HepG2 (cell line): ENCODE data around the gene STBD1. TPM values are rescaled to one million over a fixed set of nuclear protein-coding genes. Genes with fewer than 3 reads are reported as not detected.
A peak's percentile ranks its signal among the peaks of the same experiment; 100 is the strongest.

Experiments
- AHDC1 ChIP-seq: sonication (generic); formaldehyde crosslinking; IDR thresholded peaks from 2 replicates; pipeline ENCODE4 v1.5.1; 2020; ENCODE audit warnings: mild to moderate bottlenecking, missing genetic modification reagents, borderline replicate concordance
- CAMTA2 ChIP-seq: sonication (generic); formaldehyde crosslinking; IDR thresholded peaks from 2 replicates; pipeline ENCODE4 v1.4.0; 2020; ENCODE audit warnings: mild to moderate bottlenecking, missing genetic modification reagents, borderline replicate concordance
- CBX1 ChIP-seq: IDR thresholded peaks from one replicate; pipeline ENCODE4 v1.6.1; 2016; ENCODE audit warnings: antibody characterized with exemption, low read depth
- DNMT1 ChIP-seq: sonication (generic); formaldehyde crosslinking; IDR thresholded peaks from 2 replicates; pipeline ENCODE4 v1.5.1; 2020; ENCODE audit warnings: mild to moderate bottlenecking, missing genetic modification reagents
- ELF3 ChIP-seq: IDR thresholded peaks from 2 replicates; pipeline ENCODE4 v1.6.1; 2016; ENCODE audit warnings: missing genetic modification reagents, missing compliant biosample characterization
- FOXA3 ChIP-seq: IDR thresholded peaks from 2 replicates; pipeline ENCODE4 v1.6.1; 2016; ENCODE audit warnings: missing genetic modification reagents, missing compliant biosample characterization
- HBP1 ChIP-seq: IDR thresholded peaks from 2 replicates; pipeline ENCODE4 v1.6.1; 2016; ENCODE audit warnings: low read depth, control low read depth
- HOXD1 ChIP-seq: sonication (generic); formaldehyde crosslinking; IDR thresholded peaks from 2 replicates; pipeline ENCODE4 v1.5.0; 2020; ENCODE audit warnings: missing genetic modification reagents
- JUN ChIP-seq: sonication (generic); formaldehyde crosslinking; IDR thresholded peaks from 2 replicates; pipeline ENCODE4 v1.4.0; 2020; ENCODE audit warnings: mild to moderate bottlenecking, missing genetic modification reagents
- KMT2A ChIP-seq: sonication (generic); formaldehyde crosslinking; IDR thresholded peaks from 2 replicates; pipeline ENCODE4 v1.4.0; 2020; ENCODE audit warnings: missing genetic modification reagents
- MED1 ChIP-seq: sonication (generic); formaldehyde crosslinking; IDR thresholded peaks from 2 replicates; pipeline ENCODE4 v1.4.0; 2020; ENCODE audit warnings: missing genetic modification reagents
- MTA1 ChIP-seq: sonication (generic); formaldehyde crosslinking; IDR thresholded peaks from 2 replicates; pipeline ENCODE4 v1.4.0; 2020; ENCODE audit warnings: missing genetic modification reagents, mild to moderate bottlenecking, borderline replicate concordance
- SKI ChIP-seq: fragments of 450-650 bp; IDR thresholded peaks from one replicate; pipeline ENCODE4 v1.6.1; 2018; ENCODE audit warnings: mild to moderate bottlenecking; ENCODE audit not compliant: partially characterized antibody
- SNAPC2 ChIP-seq: sonication (generic); formaldehyde crosslinking; IDR thresholded peaks from 2 replicates; pipeline ENCODE4 v1.8.1; 2022; ENCODE audit warnings: mild to moderate bottlenecking, missing genetic modification reagents
- SP1 ChIP-seq, 2 experiments: fragments of 450-650 bp in 1 of 2; sonication (generic) in 1 of 2; formaldehyde crosslinking in 1 of 2; IDR thresholded peaks; 2 replicates each; pipeline versions ENCODE4 v1.4.0 to v1.6.1; 2016 to 2020; ENCODE audit warnings: missing genetic modification reagents in 1 of 2
- SRF ChIP-seq: IDR thresholded peaks from 2 replicates; pipeline ENCODE4 v1.6.1; 2011; ENCODE audit warnings: mild to moderate bottlenecking, low read depth, low read length, moderate library complexity
- TGIF2 ChIP-seq: IDR thresholded peaks from 2 replicates; pipeline ENCODE4 v1.6.1; 2016; ENCODE audit warnings: control low read depth, missing compliant biosample characterization
- TOPORS ChIP-seq: sonication (generic); formaldehyde crosslinking; IDR thresholded peaks from 2 replicates; pipeline ENCODE4 v1.8.0; 2023; ENCODE audit warnings: mild to moderate bottlenecking, missing genetic modification reagents
- TRIM24 ChIP-seq: sonication (generic); formaldehyde crosslinking; IDR thresholded peaks from 2 replicates; pipeline ENCODE4 v1.8.0; 2022; ENCODE audit warnings: mild to moderate bottlenecking, missing genetic modification reagents
- ZFP41 ChIP-seq: sonication (generic); formaldehyde crosslinking; IDR thresholded peaks from 2 replicates; pipeline ENCODE4 v1.4.0; 2020; ENCODE audit warnings: mild to moderate bottlenecking, missing genetic modification reagents, borderline replicate concordance
- ZFP62 ChIP-seq: sonication (generic); formaldehyde crosslinking; IDR thresholded peaks from 2 replicates; pipeline ENCODE4 v1.4.0; 2020; ENCODE audit warnings: missing genetic modification reagents
- ZFX ChIP-seq: sonication (generic); formaldehyde crosslinking; IDR thresholded peaks from 2 replicates; pipeline ENCODE4 v1.4.0; 2020; ENCODE audit warnings: mild to moderate bottlenecking, low read depth, missing genetic modification reagents, moderate library complexity
- ZFYVE20 ChIP-seq: sonication (generic); formaldehyde crosslinking; IDR thresholded peaks from 2 replicates; pipeline ENCODE4 v1.8.0; 2023; ENCODE audit warnings: low read depth, mild to moderate bottlenecking, moderate library complexity, missing genetic modification reagents, borderline replicate concordance
- ZKSCAN1 ChIP-seq: fragments of 150-350 bp; IDR thresholded peaks from 2 replicates; pipeline ENCODE4 v1.6.1; 2014; ENCODE audit warnings: low read length
- ZNF367 ChIP-seq: sonication (generic); formaldehyde crosslinking; IDR thresholded peaks from 2 replicates; pipeline ENCODE4 v1.4.0; 2020; ENCODE audit warnings: missing genetic modification reagents, borderline replicate concordance
- ZNF883 ChIP-seq: sonication (generic); formaldehyde crosslinking; IDR thresholded peaks from 2 replicates; pipeline ENCODE4 v1.5.1; 2020; ENCODE audit warnings: mild to moderate bottlenecking, missing genetic modification reagents; ENCODE audit errors: not compliant biosample characterization
- polyA plus RNA-seq, 8 experiments: library from polyadenylated mRNA; depleted of rRNA in 3 of 8; stranded (reverse) in 7 of 8; unstranded in 1 of 8; fragments of >200 nt; fragmentation: Illumina TruSeq in 4 of 8; extraction: Trizol in 4 of 8; gene quantifications; 2 replicates each; pipeline versions ENCODE4 v1.2.1 to v1.2.3, GENCODE V29; 2011 to 2016; ENCODE audit warnings: low read depth in 4 of 8, missing spikeins in 1 of 8, mixed read lengths in 1 of 8; ENCODE audit not compliant: insufficient read depth in 1 of 8
- total RNA-seq, 5 experiments: library from RNA; depleted of rRNA; stranded (reverse); fragments of >200 nt; fragmentation: Illumina TruSeq; extraction: Trizol; gene quantifications; 2 replicates each; pipeline ENCODE4 v1.2.3, GENCODE V29; 2016; ENCODE audit warnings: low read depth in 1 of 5
- TF ChIP-seq, protein P1 (sequence below): sonication (generic); formaldehyde crosslinking; IDR thresholded peaks from 2 replicates; pipeline ENCODE4 v1.4.0; 2020; ENCODE audit warnings: mild to moderate bottlenecking, missing genetic modification reagents

The STBD1 gene
- total and polyA plus RNA-seq, 2 of the 13 experiments (the other 11 are each of a cell fraction or from before 2014, with no cell fraction given) = 2.8 to 4.3 TPM

DNA sequence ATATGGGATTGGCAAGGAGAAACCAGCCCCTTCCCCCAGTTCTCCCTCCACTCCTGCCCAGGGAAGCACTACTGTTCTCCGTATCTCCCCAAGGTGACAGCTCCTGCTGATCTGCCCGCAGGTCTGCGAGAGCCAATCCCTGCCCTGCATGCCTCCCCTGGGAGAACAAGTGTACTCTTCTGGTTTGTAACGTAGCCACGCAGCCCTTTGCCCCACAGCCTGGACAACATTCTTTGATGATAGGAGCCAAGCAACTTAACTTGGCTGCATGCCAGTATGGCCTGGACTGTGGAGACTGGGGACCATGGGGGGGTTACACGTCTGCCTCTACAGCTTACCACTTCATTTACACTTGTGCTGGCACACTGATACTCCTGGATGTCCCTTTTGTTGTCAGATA is 2.0 kb downstream of the STBD1 start (continued):
- TF ChIP-seq MTA1 (CRISPR knock-in tag) (no peak), CBX1 (no peak), JUN (no peak), TGIF2 (CRISPR knock-in tag) (no peak), CAMTA2 (CRISPR knock-in tag) (no peak), SKI (peak; percentile 42), ZKSCAN1 (no peak), AHDC1 (CRISPR knock-in tag) (peak; percentile 63; the same call in 1 of the 2 replicates), ZNF367 (CRISPR knock-in tag) (no peak), MED1 (CRISPR knock-in tag) (peak; percentile 74), ZFYVE20 (no peak), ELF3 (CRISPR knock-in tag) (no peak), ZFX (CRISPR knock-in tag) (no peak; the same call in 1 of the 2 replicates), DNMT1 (no peak), SRF (no peak), KMT2A (no peak), SP1 (IDR thresholded peaks at IDR 0.05) (no peak), SP1 (CRISPR knock-in tag; IDR thresholded peaks at IDR 0.05) (no peak), TOPORS (CRISPR knock-in tag) (no peak), ZFP41 (CRISPR knock-in tag) (no peak), HOXD1 (no peak), HBP1 (CRISPR knock-in tag) (0 out of 2 replicates have a peak, but pooled peaks have one; percentile 65), ZFP62 (no peak), TRIM24 (CRISPR knock-in tag) (no peak), ZNF883 (CRISPR knock-in tag) (no peak), SNAPC2 (no peak), FOXA3 (CRISPR knock-in tag) (peak; percentile 69)
- TF ChIP-seq, protein P1, sequence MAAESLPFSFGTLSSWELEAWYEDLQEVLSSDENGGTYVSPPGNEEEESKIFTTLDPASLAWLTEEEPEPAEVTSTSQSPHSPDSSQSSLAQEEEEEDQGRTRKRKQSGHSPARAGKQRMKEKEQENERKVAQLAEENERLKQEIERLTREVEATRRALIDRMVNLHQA (CRISPR knock-in tag) = no peak
